ENCODE measurements around the gene TRMT13. TPM values are rescaled to one million over a fixed set of nuclear protein-coding genes. Genes with fewer than 3 reads are reported as not detected.
"Not testable (repeated sequence)": the region's sequence is repeated elsewhere in the genome, so short reads cannot be mapped to it uniquely, and the experiment has no call there.

TRMT13 gene
- total RNA-seq, 1 experiment from 2014 or later = 21.3 TPM

DNA sequence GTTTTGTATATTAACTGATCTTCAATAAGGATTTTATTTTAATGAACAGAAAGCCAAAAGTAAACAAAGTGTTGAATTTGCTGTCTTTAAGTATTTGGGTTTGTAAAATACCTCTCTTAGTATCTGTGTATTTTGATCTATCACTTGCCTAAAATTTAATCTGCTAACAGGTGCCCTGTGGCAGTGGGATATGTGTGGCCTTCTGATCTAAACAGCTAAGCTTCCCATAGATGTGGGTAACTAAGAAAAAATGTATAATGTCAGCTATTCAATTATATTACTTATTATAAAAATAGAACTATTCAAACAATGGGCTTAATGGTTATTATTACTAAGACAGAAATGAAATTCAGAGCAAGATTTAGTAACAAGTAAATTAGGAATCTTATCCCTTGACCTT is 29.9 kb downstream of the TRMT13 start:
- no peak for DNase-seq (ENCODE audit: extremely low read depth, low read depth)

DNA sequence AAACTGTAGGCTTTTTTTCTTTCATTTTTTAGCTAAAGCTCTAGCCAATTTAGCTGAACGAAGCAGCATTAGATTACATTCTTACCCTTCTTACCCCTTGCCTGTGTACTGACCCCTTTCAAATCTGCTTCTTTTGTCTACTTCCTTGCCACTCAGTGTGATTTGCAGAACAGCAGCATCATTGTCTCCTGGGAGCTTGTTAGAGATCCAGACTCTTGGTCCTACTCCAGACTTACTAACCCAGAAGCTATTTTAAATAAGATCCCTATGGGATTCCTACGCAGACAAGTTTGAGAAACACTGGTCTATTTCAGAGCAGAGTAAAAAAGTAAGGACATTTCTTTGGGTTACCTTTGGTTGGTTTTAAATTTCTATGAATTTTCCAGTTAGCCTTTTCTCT is 31.3 kb downstream of the TRMT13 start:
- no peak for DNase-seq (ENCODE audit: extremely low read depth, low read depth)

DNA sequence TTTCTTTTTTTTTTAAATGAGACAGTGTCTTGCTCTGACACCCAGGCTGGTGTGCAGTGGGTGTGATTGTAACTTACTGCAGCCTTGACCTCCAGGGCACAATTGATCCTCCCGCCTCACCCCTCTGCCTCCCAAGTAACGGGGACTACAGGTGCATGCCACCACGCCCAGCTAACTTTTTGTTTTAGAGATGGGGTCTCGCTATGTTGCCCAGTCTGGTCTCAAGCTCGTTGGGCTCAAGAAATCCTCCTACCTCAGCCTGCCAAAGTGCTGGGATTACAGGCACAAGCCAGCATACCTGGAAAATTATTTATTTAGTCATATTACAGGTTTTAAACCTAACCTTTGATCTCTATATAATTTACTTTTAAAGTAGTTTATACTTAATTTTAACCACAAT is 31.7 kb downstream of the TRMT13 start:
- no peak for DNase-seq (ENCODE audit: extremely low read depth, low read depth)

DNA sequence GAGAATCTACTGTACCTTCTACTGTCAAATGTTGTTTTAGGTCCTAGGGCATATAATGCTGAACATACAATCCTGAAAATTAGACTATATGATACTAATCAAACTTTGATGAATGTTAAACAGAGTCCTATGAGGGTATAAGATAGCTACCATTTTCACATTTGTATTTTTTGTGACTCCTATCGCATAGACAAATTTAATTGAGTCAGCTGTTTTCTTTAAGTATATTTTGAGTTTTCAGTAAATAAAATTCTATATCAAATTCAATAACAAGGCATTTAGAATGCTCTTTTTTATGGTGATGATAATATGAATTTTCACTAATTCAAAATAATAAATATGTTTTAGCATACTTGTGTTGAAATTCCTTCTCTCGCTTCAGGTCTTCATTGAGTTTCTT is 35.1 kb downstream of the TRMT13 start:
- no peak for DNase-seq (ENCODE audit: extremely low read depth, low read depth)

DNA sequence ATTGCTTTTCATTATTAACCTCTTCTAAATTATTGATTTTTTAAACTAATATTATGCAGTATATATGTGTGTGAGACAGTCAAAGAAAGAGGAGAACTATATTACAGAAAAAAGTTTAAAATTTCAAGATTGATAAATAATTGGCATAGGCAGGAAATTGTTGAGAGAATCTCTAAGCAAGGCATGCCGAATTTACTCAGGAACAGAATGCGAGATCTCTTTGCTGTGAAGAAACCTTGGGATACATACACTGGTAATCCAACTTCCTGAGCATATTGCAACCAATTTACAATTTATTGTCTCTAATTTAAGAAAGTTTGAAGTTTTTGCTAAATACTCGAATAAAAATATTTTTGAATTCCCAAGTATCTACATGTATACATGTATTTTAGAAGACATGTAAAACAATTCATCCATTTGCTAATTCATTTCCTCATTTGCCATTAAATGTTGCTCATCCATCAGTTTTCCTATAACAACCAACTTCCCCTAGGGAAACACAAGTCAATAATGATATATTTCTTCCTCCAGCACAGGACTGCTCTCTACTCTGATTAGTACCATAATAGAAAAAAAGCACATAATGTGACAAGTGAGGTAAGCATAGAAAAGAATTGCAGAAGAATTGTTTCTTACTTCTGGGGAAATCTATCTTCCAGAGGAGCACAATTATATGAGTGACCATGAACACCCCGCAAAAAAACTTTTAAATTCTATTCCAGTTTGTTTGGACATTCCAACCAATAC is 44.5 kb downstream of the TRMT13 start:
- no peak for DNase-seq (ENCODE audit: extremely low read depth, low read depth)

DNA sequence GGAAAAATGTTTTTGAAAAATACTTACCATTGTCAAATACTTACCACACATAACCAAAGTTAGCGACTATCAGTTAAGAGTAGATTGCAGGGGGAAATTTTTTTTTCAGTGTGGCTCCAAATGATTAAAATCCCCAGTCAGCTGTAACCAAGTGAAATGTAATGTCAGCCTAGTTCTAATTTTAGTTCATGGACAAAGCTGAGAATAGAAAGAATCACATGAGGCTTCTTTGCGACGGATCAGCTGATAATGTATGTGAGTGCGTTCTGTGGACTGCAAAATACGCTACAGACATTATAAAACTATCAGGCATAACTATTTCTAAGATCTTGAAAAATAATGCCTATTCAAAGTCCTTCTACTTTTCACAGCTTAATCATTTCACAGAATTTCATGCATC is 45.1 kb downstream of the TRMT13 start, which contains the start of gene LRRC39:
Gene LRRC39 (minus strand): TSS at position 166 of the 400 bp plus-strand sequence. CDS start 9,740 bp downstream, outside the sequence.
- no peak for DNase-seq (ENCODE audit: extremely low read depth, low read depth)

DNA sequence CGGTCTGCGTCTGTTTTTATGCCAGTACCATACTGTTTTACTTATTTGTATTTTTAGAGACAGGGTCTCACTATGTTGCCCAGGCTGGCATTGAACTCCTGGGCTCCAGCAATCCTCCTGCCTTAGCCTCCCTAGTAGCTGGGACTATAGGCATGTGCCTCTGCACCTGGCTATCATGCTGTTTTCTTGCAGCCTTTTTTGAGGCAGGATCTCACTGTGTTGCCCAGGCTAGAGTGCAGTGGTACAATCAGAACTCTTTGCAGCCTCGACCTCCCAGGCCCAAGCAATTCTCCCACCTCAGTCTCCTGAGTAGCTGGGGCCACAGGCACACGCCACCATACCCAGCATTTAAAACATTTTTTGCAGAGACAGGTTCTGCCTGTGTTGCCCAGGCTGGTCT is 50.4 kb downstream of the TRMT13 start:
- DNase-seq (ENCODE audit: extremely low read depth, low read depth) = no peak

DNA sequence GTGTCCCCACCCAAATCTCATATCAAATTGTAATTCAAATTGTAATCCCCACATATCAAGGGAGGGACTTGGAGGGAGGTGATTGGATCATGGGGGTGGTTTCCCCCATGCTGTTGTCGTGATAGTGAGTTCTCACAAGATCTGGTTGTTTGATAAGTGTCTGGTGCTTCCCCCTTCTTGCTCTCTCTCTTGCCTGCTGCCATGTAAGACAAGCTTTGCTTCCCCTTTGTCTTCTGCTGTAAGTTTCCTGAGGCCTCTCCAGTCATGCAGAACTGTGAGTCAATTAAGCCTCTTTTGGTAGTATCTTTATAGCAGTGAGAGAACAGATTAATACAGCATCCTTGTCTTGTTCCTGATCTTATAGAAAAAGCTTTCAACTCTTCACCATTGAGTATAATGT is 51.6 kb downstream of the TRMT13 start:
- DNase-seq (ENCODE audit: extremely low read depth, low read depth) = no peak

DNA sequence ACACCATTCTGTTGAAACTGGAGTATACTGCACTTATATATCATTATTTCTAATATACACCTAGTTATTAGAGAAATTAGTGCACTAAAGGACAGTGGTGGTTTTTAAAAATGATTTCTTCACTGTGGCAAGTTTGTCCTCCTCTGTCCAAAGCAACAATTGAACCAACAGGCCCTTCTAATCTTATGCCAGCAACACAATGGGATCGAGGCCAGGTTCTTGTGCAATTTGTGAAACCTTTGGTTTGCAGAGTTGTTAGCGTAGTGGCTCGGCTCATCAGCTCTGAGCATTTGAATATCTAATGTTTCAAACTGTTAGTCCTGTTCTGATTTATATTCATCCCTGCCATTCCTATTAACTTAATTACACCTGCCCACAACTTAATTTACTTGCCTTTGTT is 54.9 kb downstream of the TRMT13 start:
- no peak for DNase-seq (ENCODE audit: extremely low read depth, low read depth)

DNA sequence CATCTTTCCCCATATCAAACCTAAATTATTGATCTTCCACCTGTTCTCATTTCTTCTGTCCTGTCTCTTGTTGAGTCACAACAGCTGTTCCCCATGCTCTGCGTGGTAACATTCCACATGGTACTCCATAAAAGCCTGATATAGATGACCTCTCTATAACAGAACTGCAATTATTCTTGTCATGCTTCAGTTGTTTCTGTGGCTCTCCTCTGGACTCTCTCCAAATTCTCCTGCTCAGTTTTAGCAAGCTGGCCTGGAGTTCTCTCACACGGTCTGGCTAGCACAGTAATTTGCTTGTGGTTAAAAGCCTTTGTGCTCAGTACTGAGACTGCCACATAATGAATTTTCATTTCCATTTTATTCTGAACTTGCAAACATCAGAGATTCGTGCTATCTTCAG is 55.7 kb downstream of the TRMT13 start:
- DNase-seq (ENCODE audit: extremely low read depth, low read depth) = no peak

DNA sequence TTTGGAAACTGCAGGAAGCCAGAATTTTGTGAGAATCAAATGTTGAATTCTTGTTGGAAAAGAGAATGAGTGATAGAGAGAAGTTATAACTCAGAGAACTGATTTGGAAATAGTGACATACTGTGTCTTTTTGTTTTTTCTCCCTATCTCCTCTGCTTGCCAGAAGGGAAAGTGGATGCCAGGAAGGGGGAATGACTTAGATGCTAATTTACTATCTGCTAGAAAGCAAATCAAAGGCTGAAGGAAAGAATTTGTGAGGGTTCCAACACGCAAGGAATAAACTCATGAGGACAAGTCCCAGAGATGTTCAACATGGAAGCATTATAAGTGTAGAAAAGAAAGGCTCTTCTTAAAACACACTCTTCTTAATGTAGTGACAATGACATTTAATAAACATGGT is 65.6 kb downstream of the TRMT13 start:
- DNase-seq (ENCODE audit: extremely low read depth, low read depth) = no peak

DNA sequence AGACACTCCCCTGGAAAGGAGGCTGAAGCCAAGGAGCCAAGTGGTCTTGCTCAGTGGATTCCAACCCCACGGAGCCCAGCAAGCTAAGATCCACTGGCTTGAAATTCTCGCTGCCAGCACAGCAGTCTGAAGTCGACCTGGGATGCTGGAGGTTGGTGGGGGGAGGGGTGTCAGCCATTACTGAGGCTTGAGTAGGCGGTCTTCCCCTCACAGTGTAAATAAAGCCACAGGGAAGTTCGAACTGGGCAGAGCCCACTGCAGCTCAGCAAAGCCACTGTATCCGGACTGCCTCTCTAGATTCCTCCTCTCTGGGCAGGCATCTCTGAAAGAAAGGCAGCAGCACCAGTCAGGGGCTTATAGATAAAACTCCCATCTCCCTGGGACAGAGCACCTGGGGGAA is 67.1 kb downstream of the TRMT13 start:
- DNase-seq (ENCODE audit: extremely low read depth, low read depth) = not testable (repeated sequence)

Small RNA genes within 50 kb of the gene (small RNA-seq; reads per million reads assigned to genes)
- 0 to 0.12 reads per million in 2 experiments for gene AC093019.1
- gene RPL23AP90 = 0 reads per million in 2 experiments

Other genes starting within 250 kb of the TRMT13 start
- 22.9 and 31.9 TPM in 2 replicates for gene SLC35A3, start 163.2 kb upstream of the TRMT13 start, total RNA-seq (2014; rRNA removed; shearing (Covaris generic))
- 7.7 TPM in 2 replicates for gene SASS6, start 233 bp upstream of the TRMT13 start, total RNA-seq (2014; rRNA removed; shearing (Covaris generic))
- 0.22 TPM in 1 of 2 replicates, not detected in the other for gene LRRC39, start 45.1 kb downstream of the TRMT13 start, total RNA-seq (2014; rRNA removed; shearing (Covaris generic))
- gene DBT, start 116.7 kb downstream of the TRMT13 start, total RNA-seq (2014; rRNA removed; shearing (Covaris generic)) = 5.5 and 6.7 TPM in 2 replicates
- 27.5 and 34.9 TPM in 2 replicates for gene RTCA, start 133.1 kb downstream of the TRMT13 start, total RNA-seq (2014; rRNA removed; shearing (Covaris generic))
- gene CDC14A, start 219.3 kb downstream of the TRMT13 start, total RNA-seq (2014; rRNA removed; shearing (Covaris generic)) = 4.0 and 4.6 TPM in 2 replicates